ENCODE data around the gene ARHGAP23.
"Not testable (repeated sequence)": the region's sequence is repeated elsewhere in the genome, so short reads cannot be mapped to it uniquely, and the experiment has no call there.

The ARHGAP23 gene

GRCh38 chr17:38459567-38459966 lies 31.3 kb downstream of the ARHGAP23 start:
- no peak for DNase-seq

- DNase-seq = no peak
These were observed 31.9 kb downstream of the ARHGAP23 start for GRCh38 chr17:38460082-38460715.

- no peak for DNase-seq
These were observed 32.7 kb downstream of the ARHGAP23 start for GRCh38 chr17:38460716-38461630.

GRCh38 chr17:38461683-38462082 lies 33.4 kb downstream of the ARHGAP23 start:
- peak in 9 of 56 donors; percentile 14 to 30 (median 19) for DNase-seq

- peak in 2 of 56 donors; percentile 38 to 49 for DNase-seq
These were observed 35.2 kb downstream of the ARHGAP23 start for GRCh38 chr17:38463451-38463858.

GRCh38 chr17:38464251-38464722 lies 36.0 kb downstream of the ARHGAP23 start:
- peak in 44 of 56 donors; percentile 32 to 93 (median 70) for DNase-seq

- DNase-seq = peak in 55 of 56 donors; percentile 35 to 94 (median 82)
These were observed 36.6 kb downstream of the ARHGAP23 start for GRCh38 chr17:38464723-38465390.

GRCh38 chr17:38465391-38466345 lies 37.4 kb downstream of the ARHGAP23 start:
- DNase-seq = peak in 7 of 56 donors; percentile 45 to 68 (median 57)

GRCh38 chr17:38466346-38467315 lies 38.4 kb downstream of the ARHGAP23 start:
- peak in 14 of 56 donors; percentile 16 to 66 (median 30) for DNase-seq

GRCh38 chr17:38467491-38467890 lies 39.2 kb downstream of the ARHGAP23 start:
- DNase-seq = no peak

- DNase-seq = peak in 23 of 56 donors; percentile 19 to 71 (median 38)
These were observed 41.6 kb downstream of the ARHGAP23 start for GRCh38 chr17:38469875-38470274.

- DNase-seq = not testable (repeated sequence)
These were observed 43.0 kb downstream of the ARHGAP23 start for GRCh38 chr17:38471253-38471652.

- DNase-seq = not testable (repeated sequence)
These were observed 46.4 kb downstream of the ARHGAP23 start for GRCh38 chr17:38474666-38475065.

- DNase-seq = no peak
These were observed 48.3 kb downstream of the ARHGAP23 start for GRCh38 chr17:38476549-38476948.

- not testable (repeated sequence) for DNase-seq
These were observed 49.2 kb downstream of the ARHGAP23 start for GRCh38 chr17:38477417-38477816.

- not testable (repeated sequence) for DNase-seq
These were observed 49.7 kb downstream of the ARHGAP23 start for GRCh38 chr17:38477951-38478350.

- not testable (repeated sequence) for DNase-seq
These were observed 50.4 kb downstream of the ARHGAP23 start for GRCh38 chr17:38478667-38479066.

- DNase-seq = peak in 43 of 56 donors; percentile 17 to 83 (median 63)
These were observed 53.9 kb downstream of the ARHGAP23 start for GRCh38 chr17:38482039-38482699.

GRCh38 chr17:38482700-38483043 lies 54.4 kb downstream of the ARHGAP23 start:
- peak in 1 of 56 donors; percentile 71 for DNase-seq
